ENCODE results near the gene EIPR1. TPM values are rescaled to one million over a fixed set of nuclear protein-coding genes. Genes with fewer than 3 reads are reported as not detected.
"Not testable (repeated sequence)": the region's sequence is repeated elsewhere in the genome, so short reads cannot be mapped to it uniquely, and the experiment has no call there.

Gene EIPR1
- polyA plus RNA-seq, 5 donors = 18.7 to 22.0 (median 20.3) TPM

DNA sequence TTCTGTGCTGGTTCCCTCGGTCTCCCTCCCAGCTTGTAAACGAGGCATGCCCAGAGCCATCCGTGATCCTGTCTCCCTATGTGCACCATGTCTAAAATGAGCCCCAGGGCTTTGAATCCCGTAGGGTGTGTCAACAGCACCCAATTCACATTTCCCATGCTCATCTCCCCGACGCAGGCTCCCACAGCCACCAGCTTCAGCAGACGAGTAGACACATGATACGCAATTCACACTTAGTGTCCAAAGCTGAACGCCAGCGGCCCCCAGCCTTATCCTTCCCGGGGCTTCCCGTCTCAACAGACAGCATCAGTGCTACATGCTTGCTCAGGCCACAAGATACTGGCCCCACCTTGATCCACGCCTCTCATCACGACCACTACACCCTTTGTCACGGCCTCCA lies 88.1 kb downstream of the EIPR1 start:
- no peak for DNase-seq

DNA sequence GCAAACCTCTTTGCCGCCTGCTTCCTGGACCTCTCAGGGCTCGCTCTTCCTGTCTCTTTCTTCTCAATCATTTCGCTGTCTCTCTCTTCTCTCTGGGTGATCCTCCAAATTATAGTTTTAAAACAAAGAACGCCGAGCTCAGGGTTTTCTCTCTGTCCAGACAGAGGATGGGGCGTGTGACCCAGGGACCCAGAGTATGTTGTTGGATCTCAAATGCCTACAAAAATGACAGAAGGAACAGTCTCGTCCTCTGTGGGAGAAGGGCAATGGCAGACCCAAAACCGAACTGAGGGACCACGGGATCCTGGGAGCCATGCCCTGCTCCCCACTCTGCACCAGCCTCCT lies 88.5 kb downstream of the EIPR1 start:
- DNase-seq = no peak

DNA sequence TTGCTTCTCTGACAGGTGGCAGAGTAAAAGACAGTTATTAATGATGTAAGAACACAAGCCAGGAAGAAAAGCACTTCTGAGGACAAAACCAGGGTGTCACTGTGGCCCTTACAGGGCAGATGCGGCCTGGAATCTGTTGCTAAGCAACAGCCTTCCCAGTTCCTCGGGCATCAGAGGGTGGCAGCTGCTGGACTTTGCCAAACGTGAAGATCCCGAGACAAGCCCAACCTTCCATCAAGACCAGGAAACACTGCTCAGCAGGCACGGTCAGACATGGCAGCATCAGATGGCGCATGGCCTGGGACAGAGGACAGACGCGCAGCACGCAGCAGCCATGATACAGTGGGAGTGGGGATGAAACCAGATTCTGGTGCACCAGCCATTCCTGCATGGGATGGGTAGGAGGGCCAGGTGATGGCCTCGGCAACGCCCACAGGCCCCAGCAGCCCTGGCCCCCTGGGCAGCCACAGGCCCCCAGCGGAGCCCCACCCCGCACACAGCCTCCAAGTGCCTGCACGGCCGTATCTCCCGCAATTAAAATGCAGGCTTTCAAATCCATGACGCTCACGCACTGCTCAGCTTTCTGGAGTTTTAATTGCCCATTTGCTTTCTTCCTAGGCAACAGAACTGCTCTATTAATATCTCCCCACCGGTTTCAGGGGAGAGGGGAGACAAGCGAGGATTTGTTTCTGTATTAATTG lies 89.0 kb downstream of the EIPR1 start:
- no peak for DNase-seq

DNA sequence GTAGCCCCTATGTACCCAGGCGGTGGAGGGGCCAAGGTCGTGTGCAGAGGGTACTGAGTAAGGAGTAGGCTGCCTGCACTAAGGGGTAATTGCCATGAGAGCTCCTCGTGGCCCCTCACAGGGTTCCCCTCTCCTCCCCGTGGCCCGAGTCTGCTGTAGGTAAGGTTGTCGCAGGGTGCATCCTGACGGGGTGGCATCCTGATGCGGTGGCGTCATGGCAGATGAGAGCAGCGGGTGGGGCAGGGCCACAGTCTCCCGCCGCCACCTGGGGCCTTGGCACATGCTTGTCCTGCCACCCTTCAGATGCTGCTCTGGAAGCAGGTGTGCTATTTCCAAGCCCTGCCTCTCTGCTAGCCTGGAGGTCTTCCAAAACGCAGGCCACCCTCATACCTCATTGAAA lies 89.7 kb downstream of the EIPR1 start:
- DNase-seq = no peak

DNA sequence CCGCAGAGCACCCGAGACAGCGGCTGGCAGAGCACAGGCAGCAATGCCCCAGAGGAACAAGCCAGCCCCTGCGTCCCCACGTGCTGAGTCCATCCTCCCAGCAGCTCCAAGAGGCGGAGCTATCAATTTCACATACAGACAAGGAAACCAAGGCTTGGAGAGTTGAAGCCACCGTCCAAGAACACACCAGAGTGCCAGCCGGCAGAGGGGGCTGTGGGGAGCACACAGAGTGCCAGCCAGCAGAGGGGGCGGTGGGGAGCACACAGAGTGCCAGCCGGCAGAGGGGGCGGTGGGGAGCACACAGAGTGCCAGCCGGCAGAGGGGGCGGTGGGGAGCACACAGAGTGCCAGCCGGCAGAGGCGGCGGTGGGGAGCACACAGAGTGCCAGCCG lies 91.0 kb downstream of the EIPR1 start:
- not testable (repeated sequence) for DNase-seq

DNA sequence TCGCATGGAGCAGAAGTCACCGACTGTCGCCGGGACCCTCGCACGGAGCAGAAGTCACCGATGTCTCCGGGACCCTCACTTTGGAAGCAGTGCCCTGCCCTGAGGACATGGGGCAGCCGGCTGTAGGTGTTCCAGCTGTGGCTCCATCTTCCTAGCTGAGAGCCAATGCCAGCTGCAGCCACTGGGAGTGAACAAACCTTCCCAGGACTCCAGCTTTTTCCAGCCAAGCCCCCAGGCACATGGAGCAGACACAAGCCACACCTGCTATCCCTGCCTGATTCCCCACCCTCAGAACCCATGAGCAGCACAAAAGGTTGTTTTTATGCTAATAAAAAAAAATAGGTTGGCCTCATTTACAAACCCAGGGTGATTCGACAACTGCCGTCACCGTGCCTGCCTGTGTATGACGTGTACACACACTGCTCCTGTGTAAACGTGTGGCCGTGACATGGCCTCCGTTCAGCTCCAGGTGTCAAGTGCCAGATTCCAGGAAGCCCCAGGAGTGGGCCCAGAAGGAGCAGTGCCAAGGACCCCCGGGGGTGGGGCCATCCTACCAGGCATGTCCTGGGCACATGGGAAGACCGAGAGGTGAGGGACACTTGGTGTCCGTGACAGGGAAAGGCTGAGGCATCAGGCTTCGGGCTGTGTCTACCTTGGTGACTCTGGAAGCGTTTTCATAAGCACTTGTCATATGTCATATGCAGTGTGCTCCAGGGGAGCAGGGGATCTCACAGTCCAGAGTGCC lies 91.5 kb downstream of the EIPR1 start:
- DNase-seq = no peak

DNA sequence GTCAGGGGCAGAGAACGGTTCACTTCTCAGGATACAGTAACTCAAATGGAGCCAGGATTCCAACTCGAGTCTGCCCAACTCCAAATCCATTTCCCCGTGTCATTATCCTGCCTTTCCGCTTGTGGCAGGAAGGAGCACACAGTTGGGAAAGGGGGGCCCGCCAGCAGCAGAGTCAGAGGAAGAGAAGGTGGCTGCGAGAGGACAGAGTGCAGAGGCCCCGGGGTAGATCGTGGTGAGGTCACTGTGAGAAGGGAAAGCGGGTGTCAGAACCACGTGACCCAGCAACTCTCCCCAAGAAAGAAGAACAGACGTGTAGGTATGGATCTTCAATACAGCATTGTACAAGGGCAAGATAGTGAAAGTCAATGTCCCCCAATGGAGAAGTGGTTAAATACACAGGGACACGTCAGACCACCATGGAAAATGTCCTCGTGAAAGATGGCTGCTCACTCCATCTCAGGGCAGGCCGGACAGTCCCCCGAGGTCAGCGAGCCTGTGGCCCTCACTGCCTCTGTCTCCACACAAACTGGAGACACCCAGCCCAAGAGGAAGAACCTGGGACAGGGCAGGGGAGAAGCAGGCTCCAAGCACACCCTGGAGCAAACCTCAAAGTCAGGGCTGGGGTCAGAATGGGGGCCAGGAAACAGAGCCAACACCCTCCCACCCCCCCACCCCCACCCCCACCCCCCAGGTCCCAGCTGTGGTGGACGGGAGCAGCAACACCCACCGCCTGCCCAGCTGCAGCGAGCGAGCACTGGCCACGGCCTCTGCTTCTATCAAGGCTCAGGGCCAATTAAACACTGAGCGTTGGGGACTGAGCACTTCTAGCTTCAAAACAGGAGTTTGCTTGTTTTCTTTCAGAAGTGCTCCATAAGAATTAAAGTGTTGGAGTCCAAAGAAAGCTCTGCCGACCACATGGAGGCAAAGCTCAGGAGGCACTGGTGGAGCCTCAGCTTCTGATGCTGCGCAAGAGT lies 92.7 kb downstream of the EIPR1 start:
- DNase-seq = no peak

DNA sequence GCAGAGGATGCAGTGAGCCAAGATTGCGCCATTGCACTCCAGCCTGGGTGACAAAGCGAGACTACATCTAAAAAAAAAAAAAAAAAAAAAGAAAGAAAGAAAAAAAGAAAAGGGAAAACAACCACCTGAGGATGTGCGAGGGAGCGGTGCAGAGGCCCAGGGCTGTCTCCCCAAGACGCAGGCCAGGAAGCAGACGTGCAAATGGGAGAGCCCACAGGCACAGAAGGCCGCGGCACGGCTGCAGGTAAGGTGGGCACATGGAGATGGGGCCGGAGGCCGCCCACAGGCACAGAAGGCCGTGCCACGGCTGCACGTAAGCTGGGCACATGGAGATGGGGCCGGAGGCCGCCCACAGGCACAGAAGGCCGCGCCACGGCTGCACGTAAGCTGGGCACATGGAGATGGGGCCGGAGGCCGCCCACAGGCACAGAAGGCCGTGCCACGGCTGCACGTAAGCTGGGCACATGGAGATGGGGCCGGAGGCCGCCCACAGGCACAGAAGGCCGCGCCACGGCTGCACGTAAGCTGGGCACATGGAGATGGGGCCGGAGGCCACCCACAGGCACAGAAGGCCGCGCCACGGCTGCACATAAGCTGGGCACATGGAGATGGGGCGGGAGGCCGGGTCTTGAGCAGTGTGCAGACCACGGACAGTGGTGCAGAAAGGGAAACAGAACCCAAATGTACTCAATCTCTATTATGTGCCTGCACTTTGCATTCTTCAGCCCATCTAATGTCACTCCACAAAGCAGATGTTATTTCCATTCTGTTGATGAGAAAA lies 93.6 kb downstream of the EIPR1 start:
- DNase-seq = not testable (repeated sequence)

DNA sequence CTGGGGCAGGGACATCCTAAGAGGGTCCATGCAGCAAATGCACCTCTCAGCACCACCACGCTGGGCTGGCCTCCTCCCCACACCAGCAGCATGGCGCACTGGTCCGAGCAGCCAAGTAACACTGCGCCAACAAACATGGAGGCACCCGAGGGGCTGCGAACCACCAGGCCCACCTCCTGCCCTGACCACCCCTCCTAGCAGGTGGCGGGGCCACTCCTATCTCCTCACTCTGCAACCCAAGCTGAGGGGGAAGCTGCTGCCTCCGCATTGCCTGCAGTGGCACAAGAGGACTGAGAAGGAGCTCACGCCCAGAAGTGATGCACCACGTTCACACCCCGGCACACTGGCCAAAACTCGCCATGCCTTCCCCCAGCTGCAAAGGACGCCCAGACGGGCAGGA lies 94.4 kb downstream of the EIPR1 start:
- DNase-seq = no peak

DNA sequence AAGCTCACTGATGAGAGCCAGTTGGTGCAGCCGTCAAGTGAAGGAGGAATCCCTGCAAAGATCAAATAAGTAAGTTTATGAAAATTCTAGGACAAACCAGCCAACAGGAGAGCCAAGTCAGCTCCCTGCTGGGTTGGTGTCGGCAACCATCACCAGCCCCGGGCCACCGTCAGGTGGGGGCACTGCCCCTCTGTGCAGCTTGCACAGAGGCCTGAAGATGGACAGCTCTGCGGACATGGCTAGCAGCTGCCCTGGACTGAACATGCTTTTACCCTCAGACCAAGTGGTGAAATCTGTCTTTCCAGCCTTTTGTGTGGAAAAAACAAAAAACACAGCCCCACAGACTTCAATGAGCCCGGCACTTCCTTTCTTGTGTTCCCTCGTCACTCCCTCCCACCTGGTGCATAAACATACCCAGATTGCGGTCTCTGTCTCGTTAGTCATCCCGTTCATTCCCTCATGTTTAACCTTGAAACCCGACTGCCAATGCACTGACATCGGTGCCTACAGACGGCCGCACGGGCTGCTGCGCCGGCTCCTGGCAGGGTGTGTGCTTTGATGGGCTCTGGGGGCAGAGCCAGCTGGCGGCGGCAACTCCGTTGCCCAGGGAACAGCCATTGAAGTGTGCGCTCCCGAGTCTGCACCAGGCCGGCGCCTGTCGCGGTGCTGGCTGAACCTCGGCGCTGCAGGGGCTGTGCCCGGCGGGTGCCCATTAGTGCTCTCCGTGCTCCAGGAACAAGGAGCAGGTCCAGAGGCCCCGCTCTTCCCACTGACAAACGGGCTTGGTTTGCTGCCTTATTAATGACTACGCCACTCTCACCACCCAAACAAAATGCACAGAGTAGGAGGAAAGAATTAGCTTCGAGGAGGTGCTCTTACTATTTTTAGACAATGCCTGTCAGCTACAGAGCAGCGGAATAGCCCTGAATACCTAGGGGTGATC lies 95.3 kb downstream of the EIPR1 start:
- DNase-seq = no peak

DNA sequence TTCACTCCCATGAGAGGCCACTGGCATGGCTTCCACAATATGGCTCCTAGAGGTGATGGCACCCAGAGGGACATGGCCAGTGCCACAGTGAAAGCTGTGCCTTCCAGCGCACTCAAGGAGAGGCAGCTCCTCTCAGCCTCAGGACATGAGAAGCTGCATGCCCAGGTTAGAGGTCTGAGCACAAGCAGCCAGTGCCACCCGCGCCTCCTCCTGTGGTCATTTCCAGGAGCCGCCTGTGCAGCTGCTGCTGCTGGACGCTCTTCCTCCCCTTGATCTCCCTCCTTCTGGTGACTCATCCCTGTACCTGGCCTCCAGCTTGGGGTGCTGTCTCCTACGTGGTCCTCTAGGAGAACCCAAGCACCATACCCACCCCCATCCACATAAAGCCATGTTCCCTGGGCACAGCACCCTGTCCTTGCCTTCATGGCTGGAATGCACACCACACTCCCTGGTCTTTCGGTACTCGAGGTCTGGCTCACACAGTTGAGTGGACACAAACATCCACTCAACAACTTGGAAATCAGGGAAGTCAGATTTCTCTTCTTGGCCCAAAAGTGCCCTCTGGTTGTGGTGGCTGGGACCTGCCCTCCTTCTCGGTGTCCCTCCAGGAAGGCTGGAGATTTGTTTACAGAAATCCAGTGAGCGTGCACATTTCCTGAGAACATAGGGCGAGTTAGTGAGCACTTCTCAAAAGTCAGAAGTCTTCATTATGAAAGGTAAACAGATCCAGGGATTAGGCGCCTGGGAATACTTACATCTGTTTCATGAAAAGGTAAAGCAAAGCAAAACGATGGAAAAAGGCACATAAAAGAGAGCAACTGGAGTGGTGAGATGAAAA lies 96.7 kb downstream of the EIPR1 start:
- no peak for DNase-seq

DNA sequence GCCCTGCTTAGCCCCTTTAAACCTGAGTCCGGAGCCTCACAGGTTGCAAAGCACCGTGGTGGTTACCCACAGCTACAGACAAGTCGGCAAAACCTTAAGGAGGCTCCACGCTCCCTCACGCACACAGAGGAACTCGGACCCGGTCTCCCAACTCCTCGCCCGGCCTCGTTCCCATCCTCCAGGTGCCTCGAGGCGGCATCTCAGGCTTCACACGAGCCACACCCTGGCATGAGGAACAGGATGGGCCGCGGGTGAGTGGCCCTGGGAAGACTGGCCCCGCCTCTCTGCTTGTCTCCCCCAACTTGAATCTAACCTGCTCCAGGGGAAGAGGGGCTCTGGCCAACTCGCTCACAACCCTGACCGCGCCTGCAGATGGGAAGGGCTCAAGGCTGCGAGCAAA lies 97.4 kb downstream of the EIPR1 start:
- DNase-seq = no peak

DNA sequence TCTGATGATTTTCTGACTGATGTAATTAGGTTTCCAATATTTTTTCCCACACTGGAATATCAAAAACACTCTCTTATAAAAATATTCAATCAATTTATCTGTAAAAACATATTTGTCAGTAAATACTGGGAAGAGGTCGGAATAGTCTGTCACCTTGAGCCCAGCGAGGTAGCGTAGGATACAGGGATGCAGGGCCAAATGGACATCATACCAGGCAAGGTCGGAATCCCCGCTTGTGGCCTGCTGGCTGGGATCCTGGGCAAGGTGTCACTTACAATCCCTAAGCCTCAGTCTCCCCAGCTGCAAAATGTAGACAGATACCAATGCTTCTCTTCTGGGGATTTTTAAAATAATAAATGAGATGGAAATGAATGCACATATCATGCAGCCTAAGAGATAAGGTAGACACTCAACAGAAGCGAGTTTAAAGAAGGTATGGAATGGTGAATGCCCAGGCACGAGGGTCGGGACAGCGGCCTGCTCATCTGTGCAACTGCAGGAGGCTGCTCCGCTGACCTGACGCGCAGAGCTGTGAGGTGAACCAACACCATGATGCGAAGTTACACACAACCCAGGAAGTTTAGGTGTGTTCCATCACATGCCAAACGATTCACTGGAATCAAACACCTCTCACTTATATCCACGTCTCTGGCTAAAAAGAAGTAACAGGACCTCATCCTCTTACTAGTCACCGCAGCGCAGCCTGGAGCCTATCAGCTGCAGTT lies 98.2 kb downstream of the EIPR1 start:
- DNase-seq = no peak

DNA sequence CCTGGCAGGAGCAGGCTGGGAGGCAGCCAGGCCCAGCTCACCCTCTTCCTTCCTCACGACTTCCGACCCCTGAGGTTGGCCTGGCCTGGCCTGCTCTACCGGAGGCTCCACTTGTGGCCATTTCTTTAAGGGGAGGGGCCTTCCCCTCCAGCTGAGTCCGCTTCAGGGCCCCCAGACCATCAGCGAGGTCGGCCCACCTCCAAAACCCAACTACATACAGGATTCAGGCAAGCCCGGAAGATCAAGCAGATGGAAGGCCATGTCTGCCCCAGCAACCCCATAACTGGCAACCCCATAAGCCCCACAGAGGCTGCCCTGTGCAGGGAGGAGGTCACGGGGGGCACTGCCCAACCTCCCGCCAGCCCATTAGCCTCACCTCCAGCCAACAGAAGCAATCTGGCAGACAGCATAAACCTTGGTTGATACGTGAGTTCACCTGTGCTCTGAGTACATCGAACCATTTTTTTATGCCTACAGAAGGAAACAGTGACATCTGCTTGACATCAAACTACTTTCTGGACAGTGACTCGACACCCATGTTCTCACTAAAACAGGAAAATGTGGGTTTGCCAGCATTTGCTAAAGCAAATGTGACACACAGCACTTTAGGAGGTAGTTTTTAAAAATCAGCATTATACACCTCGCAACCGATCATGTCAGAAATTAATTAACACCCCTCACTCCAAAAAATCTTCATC lies 98.9 kb downstream of the EIPR1 start:
- no peak for DNase-seq

DNA sequence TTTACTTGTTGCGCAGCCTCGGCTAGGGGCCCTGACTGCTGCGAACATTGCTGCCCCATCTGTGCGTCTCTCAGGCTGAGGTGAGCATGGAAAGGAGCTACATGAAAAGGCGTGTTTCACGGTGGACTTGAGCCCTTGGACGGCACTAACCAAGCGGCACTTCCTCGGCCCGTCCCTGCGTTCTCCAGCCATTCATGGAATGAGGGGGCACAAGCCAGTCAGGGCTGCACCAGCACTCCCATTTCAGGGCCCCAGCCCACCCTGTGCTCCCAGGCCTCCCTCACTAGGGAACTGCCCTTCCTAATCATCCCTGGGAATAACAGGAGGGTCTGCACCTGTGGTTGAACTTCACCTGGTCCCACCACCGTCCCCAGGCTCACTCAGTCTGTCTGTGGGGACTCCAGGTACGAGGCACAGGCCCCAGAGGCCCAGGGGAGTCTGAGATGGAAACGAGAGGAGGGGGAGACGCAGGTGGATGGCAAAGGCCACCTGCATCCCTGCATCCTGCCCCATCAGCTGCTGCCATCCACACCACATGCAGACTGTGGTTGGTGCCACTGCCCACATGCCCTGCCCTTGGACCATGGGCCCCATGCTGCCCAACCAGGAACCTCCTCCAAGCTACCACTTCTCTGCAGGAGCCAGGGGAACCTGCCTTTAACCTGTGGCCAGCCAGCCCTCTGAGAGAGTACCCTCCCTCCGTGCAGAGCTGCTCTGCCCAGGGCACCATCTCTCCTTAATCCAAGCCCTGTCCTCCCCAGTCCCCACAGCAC lies 99.7 kb downstream of the EIPR1 start:
- no peak for DNase-seq

DNA sequence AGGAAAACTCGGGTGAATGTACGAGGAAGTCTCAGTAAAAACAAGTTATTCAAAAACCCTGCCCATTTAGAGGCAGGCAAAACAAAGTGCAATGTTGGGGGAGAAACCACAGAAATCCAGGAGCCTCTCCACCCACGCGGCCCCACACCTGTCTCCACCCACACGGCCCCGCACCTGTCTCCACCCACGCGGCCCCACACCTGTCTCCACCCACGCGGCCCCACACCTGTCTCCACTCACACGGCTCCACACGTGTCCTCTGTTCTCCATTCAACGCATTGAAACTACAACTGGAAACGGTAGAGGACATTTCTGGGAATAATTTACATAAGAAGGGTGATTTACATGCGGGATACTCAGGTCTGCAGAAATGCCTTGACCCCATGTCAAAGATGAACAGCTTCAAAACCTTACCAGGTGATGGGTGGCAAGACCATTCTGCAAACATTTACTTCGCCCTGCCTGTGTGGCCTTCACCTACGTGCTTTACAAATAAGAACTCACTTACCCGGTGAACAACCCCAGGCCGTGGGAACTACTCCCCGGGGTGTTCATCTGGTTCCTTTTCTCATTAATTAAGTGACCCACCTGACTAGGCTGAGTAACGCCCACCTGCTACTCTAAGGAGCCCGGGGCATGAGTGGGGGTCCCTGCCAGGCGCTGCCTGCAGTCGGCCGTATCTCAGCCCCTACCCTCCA lies 100.4 kb downstream of the EIPR1 start:
- DNase-seq = no peak

DNA sequence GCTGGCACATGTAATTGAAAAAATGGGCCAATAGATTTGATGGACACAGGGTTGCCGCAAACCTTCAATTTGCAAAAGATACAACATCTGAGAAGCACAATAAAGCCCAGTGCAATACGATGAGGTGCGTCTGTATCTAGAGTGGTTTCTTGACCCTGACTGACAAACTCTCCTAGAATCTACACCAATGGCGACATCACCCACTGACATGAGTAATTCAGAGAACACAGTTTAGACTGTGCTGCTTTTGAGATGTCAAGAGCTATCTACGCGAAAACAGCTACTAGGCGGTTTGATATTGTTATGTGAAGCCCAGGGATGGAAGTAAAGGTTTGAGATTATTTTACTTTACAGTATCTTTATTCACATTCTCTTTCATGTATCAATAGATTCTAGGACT lies 104.9 kb downstream of the EIPR1 start:
- no peak for DNase-seq
